Mesothelial cell of epicardium (in vitro differentiated cells): ENCODE measurements around the gene PARM1. TPM values are rescaled to one million over a fixed set of nuclear protein-coding genes. Genes with fewer than 3 reads are reported as not detected.

Source experiments
- DNase-seq, 2 experiments: peaks; one replicate each; pipeline ENCODE4 v3.0.0; 2021; ENCODE audit warnings: low spot score in 2 of 2; ENCODE audit not compliant: unreplicated experiment in 2 of 2
- H3K27ac Mint-ChIP-seq: 2 replicates; pipeline ENCODE4 v1.8.0; 2021; ENCODE audit warnings: mixed read lengths
- H3K27me3 Mint-ChIP-seq: 2 replicates; pipeline ENCODE4 v1.8.0; 2021; ENCODE audit warnings: low read depth, mixed read lengths
- H3K36me3 Mint-ChIP-seq: 2 replicates; pipeline ENCODE4 v1.8.0; 2021; ENCODE audit warnings: mixed read lengths
- H3K4me1 Mint-ChIP-seq: 2 replicates; pipeline ENCODE4 v1.8.0; 2021; ENCODE audit warnings: mixed read lengths
- H3K4me3 Mint-ChIP-seq: 2 replicates; pipeline ENCODE4 v1.8.0; 2021; ENCODE audit warnings: mild to moderate bottlenecking, moderate library complexity, mixed read lengths
- H3K9me3 Mint-ChIP-seq: 2 replicates; pipeline ENCODE4 v1.8.0; 2021; ENCODE audit warnings: mixed read lengths
- total RNA-seq: library from RNA; stranded (reverse); gene quantifications from 3 replicates; pipeline ENCODE4 v1.2.1, GENCODE V29; 2021
- TF ChIP-seq, protein P1 (sequence below): fragments of 200-600 bp; sonication (generic); IDR thresholded peaks from one replicate; pipeline ENCODE4 v1.5.0; 2021; ENCODE audit warnings: antibody characterized with exemption; ENCODE audit not compliant: unreplicated experiment

The PARM1 gene
- total RNA-seq, 1 donor from 2014 or later, result 12.6 TPM

DNA sequence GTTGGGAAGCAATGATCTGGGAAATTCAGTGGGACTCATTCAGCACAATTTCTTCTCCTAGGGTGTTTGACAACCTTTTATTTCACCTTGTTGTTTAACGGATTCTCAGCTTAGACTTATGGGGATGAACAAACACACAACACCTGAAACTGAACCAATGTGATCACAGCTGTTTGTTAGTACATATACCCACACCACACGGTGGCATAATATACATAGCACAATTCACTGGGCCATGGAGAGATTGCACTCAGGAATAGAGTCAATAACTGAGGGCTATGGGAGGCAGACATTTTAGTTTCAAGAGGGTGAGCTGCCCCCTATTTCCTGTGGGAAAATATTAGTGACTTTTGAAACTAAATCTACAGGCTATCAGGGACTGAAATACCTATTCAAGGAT is 148.0 kb downstream of the PARM1 start:
- no peak for DNase-seq
- TF ChIP-seq, protein P1, sequence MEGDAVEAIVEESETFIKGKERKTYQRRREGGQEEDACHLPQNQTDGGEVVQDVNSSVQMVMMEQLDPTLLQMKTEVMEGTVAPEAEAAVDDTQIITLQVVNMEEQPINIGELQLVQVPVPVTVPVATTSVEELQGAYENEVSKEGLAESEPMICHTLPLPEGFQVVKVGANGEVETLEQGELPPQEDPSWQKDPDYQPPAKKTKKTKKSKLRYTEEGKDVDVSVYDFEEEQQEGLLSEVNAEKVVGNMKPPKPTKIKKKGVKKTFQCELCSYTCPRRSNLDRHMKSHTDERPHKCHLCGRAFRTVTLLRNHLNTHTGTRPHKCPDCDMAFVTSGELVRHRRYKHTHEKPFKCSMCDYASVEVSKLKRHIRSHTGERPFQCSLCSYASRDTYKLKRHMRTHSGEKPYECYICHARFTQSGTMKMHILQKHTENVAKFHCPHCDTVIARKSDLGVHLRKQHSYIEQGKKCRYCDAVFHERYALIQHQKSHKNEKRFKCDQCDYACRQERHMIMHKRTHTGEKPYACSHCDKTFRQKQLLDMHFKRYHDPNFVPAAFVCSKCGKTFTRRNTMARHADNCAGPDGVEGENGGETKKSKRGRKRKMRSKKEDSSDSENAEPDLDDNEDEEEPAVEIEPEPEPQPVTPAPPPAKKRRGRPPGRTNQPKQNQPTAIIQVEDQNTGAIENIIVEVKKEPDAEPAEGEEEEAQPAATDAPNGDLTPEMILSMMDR, result no peak
- H3K4me1 Mint-ChIP-seq, result no peaks in the 10 kb centered on the region
- peaks cover 3% of the 10 kb centered on the region for H3K27me3 Mint-ChIP-seq
- H3K27ac Mint-ChIP-seq, result no peak overlapping the region
- H3K9me3 Mint-ChIP-seq, result peaks cover 20% of the 10 kb centered on the region
- H3K36me3 Mint-ChIP-seq, result peaks cover 15% of the 10 kb centered on the region
- no peak overlapping the region for H3K4me3 Mint-ChIP-seq

DNA sequence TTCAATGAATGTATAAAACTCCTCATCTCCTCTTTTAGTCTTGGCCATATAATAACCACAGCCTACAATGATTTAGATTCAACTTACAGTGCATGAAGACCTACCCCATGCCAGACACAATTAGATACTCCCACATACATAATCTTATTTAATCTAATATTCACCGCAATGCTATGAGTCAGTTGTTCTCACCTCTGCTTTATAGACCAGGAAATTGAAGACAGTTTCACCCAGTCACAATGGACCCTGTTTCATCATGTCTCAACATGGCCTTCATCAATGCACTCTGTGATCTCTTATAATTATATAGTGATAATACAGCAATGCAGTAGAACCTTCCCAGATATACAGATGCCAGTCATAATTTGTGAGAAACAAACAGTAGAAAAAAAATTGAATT is 148.6 kb downstream of the PARM1 start:
- H3K9me3 Mint-ChIP-seq, result peaks cover 21% of the 10 kb centered on the region
- DNase-seq, result no peak
- no peak overlapping the region for H3K27ac Mint-ChIP-seq
- peaks cover 3% of the 10 kb centered on the region for H3K27me3 Mint-ChIP-seq
- peaks cover 21% of the 10 kb centered on the region for H3K36me3 Mint-ChIP-seq
- no peaks in the 10 kb centered on the region for H3K4me1 Mint-ChIP-seq
- H3K4me3 Mint-ChIP-seq, result no peak overlapping the region
- TF ChIP-seq, protein P1, result no peak

DNA sequence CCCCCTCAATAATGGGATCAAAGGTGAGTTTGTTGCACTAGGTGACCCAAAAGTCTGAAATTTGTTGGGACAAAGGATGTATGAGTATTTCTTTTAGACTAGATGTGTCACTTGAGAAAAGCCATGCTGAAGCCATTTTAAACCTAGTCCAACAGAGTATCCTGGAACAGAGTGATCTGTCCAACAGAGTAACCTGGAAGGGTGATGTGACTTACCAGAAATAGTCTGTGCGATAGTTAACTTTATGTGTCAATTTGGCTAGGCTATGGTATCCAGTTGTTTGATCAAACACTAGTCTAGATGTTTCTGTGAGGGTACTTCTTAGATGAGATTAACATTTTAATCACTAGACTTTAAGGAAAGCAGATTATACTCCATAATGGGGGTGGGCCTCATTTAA is 154.5 kb downstream of the PARM1 start:
- Mint-ChIP-seq H3K36me3 (peaks cover 6% of the 10 kb centered on the region), H3K4me3 (no peak overlapping the region), H3K27ac (no peak overlapping the region), H3K4me1 (no peaks in the 10 kb centered on the region), H3K9me3 (peaks cover 22% of the 10 kb centered on the region), H3K27me3 (no peaks in the 10 kb centered on the region)
- no peak for DNase-seq
- TF ChIP-seq, protein P1, result no peak

DNA sequence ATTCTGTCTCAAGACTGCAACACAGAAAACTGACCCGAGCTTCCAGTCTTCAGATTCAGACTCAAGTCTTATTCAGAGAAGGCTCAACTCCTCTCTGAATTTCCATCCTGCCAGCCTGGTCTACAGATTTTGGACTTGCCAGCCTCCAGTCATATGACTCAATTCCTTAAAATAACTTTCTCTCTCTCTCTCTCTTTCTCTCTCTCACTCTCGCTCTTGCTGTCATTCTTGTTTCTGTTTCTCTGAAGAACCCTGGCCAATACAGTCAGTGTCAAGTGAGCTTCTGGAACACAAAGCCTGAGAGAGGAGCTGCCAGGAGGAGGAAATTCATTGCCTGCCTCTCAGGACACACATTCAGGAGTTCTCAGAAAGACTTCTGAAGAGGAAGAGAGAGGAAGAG is 154.9 kb downstream of the PARM1 start:
- Mint-ChIP-seq H3K4me1 (no peaks in the 10 kb centered on the region), H3K9me3 (peaks cover 27% of the 10 kb centered on the region), H3K4me3 (no peak overlapping the region), H3K27me3 (no peaks in the 10 kb centered on the region), H3K27ac (no peak overlapping the region), H3K36me3 (peaks cover 6% of the 10 kb centered on the region)
- TF ChIP-seq, protein P1, result no peak
- DNase-seq, result no peak

DNA sequence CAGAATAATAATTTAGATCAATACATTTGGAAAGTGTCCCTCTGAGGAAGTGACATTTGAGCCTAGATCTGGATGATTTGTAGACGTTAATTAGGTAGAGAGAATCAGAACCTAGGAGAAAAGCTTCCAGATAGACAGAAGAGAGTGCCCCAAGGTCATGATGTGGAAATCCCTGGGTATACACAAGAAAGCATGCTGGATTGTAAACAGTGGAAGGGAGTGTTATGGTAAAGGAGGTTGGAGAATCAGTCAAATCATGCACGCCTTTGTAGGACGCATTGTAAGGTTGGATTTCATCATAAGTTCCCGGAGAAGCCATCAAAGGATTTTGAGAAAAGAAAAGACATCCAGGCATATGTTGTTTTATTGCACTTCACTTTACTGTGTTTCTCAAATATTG is 156.3 kb downstream of the PARM1 start:
- peaks cover 34% of the 10 kb centered on the region for H3K9me3 Mint-ChIP-seq
- H3K27ac Mint-ChIP-seq, result no peak overlapping the region
- no peaks in the 10 kb centered on the region for H3K4me1 Mint-ChIP-seq
- H3K27me3 Mint-ChIP-seq, result no peaks in the 10 kb centered on the region
- DNase-seq, result no peak
- TF ChIP-seq, protein P1, result no peak
- peaks cover 6% of the 10 kb centered on the region for H3K36me3 Mint-ChIP-seq
- H3K4me3 Mint-ChIP-seq, result no peak overlapping the region

DNA sequence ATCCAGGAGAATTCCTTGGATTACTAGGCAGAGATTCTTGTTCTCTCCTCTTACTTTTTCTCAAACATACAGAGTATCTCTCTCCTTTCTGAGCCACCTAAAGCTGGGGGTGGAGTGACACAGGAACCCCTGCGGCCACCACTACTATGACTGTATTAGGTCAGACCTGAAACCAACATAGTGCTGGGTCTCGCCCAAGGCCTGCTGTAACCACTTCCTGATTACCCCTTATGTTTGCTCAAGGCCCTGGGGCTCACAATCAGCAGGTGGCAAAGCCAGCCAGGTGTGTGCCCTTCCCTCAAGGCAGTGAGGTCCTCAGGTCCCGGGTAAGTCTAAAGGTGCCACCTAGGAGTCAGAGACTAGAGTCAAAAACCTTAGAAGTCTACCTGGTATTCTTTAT is 166.4 kb downstream of the PARM1 start:
- no peak overlapping the region for H3K27ac Mint-ChIP-seq
- H3K27me3 Mint-ChIP-seq, result no peaks in the 10 kb centered on the region
- no peak overlapping the region for H3K4me3 Mint-ChIP-seq
- peaks cover 3% of the 10 kb centered on the region for H3K36me3 Mint-ChIP-seq
- peaks cover 47% of the 10 kb centered on the region for H3K9me3 Mint-ChIP-seq
- TF ChIP-seq, protein P1, result no peak
- no peaks in the 10 kb centered on the region for H3K4me1 Mint-ChIP-seq
- DNase-seq, result no peak
